Neutrophil (primary cell): Measurements from ENCODE around the gene RAB3A.

Experiments
- H3K27ac ChIP-seq: fragments of 200-600 bp; sonication (generic); 2 replicates; pipeline ENCODE4 v1.5.1; 2016; ENCODE audit warnings: mild to moderate bottlenecking, moderate library complexity
- H3K27me3 ChIP-seq: fragments of 200-600 bp; sonication (generic); 2 replicates; pipeline ENCODE4 v1.6.0; 2016; ENCODE audit warnings: mild to moderate bottlenecking
- H3K36me3 ChIP-seq: fragments of 200-600 bp; sonication (generic); 2 replicates; pipeline ENCODE4 v1.5.1; 2017
- H3K4me1 ChIP-seq, 2 experiments: fragments of 200-600 bp in 1 of 2; sonication (generic) in 1 of 2; 1 replicate in 1 of 2; 2 replicates in 1 of 2; pipeline versions ENCODE4 v1.5.1 to v1.6.1; 2013 to 2016; ENCODE audit warnings: low read depth in 1 of 2, low read length in 1 of 2, mild to moderate bottlenecking in 1 of 2, moderate library complexity in 1 of 2; ENCODE audit not compliant: control insufficient read depth in 1 of 2, insufficient read depth in 1 of 2
- H3K4me3 ChIP-seq, 2 experiments: fragments of 200-600 bp in 1 of 2; sonication (generic) in 1 of 2; 1 replicate in 1 of 2; 2 replicates in 1 of 2; pipeline ENCODE4 v1.5.1; 2013 to 2016; ENCODE audit warnings: low read depth in 1 of 2, low read length in 1 of 2, mild to moderate bottlenecking in 1 of 2, moderate library complexity in 1 of 2
- H3K9me3 ChIP-seq: fragments of 200-600 bp; sonication (generic); 2 replicates; pipeline ENCODE4 v1.5.1; 2016
- CTCF ChIP-seq: fragments of 200-600 bp; sonication (generic); IDR thresholded peaks from 2 replicates; pipeline ENCODE4 v1.5.1; 2016; ENCODE audit warnings: antibody characterized with exemption

RAB3A gene

GRCh38 chr19:18152817-18153555, 50.9 kb downstream of the RAB3A start, which contains the start of gene PIK3R2:
Gene PIK3R2 (plus strand): TSS chr19:18153163. CDS start chr19:18155880, 2,717 bp downstream.
- peaks cover 35% of the 10 kb centered on the region for H3K36me3 ChIP-seq

GRCh38 chr19:18152442-18152816, 51.4 kb downstream of the RAB3A start:
- Histone ChIP-seq H3K27me3 (no peaks in the 10 kb centered on the region), H3K9me3 (no peaks in the 10 kb centered on the region), H3K27ac (peak overlapping the region; percentile 99), H3K36me3 (peaks cover 41% of the 10 kb centered on the region), H3K4me3 (peak overlapping the region; percentile 94 to 99), H3K4me1 (peaks cover 24 to 25% of the 10 kb centered on the region in 2 experiments)
- peak; percentile 87 for TF ChIP-seq CTCF

More at GRCh38 chr19:18152817-18153555, 50.9 kb downstream of the RAB3A start, which contains the start of gene PIK3R2:
- H3K4me1 ChIP-seq = peaks cover 24 to 25% of the 10 kb centered on the region in 2 experiments
- H3K4me3 ChIP-seq = peak within 1 kb of the TSS; percentile 94 to 99
- H3K27me3 ChIP-seq = no peaks in the 10 kb centered on the region
- H3K9me3 ChIP-seq = no peaks in the 10 kb centered on the region
- peak; percentile 12 for TF ChIP-seq CTCF
- H3K27ac ChIP-seq = peak within 1 kb of the TSS; percentile 99

- no peak for TF ChIP-seq CTCF
- H3K9me3 ChIP-seq = no peaks in the 10 kb centered on the region
- H3K4me3 ChIP-seq = peak overlapping the region in 1 of 2 experiments; percentile 99
- peak overlapping the region; percentile 99 for H3K27ac ChIP-seq
- H3K27me3 ChIP-seq = no peaks in the 10 kb centered on the region
- H3K4me1 ChIP-seq = peaks cover 24 to 25% of the 10 kb centered on the region in 2 experiments
- H3K36me3 ChIP-seq = peaks cover 55% of the 10 kb centered on the region
These were observed 52.8 kb downstream of the RAB3A start for GRCh38 chr19:18150776-18151624.

GRCh38 chr19:18149596-18149975, 54.3 kb downstream of the RAB3A start:
- no peak overlapping the region for H3K27ac ChIP-seq
- peaks cover 69% of the 10 kb centered on the region for H3K36me3 ChIP-seq
- TF ChIP-seq CTCF = no peak
- H3K27me3 ChIP-seq = no peaks in the 10 kb centered on the region
- no peak overlapping the region for H3K4me3 ChIP-seq
- H3K9me3 ChIP-seq = peaks cover 9% of the 10 kb centered on the region
- peaks cover 24 to 25% of the 10 kb centered on the region in 2 experiments for H3K4me1 ChIP-seq

GRCh38 chr19:18147396-18147795, 56.4 kb downstream of the RAB3A start:
- H3K36me3 ChIP-seq = peaks cover 91% of the 10 kb centered on the region
- no peak for TF ChIP-seq CTCF
- H3K27ac ChIP-seq = no peak overlapping the region
- peaks cover 9% of the 10 kb centered on the region for H3K9me3 ChIP-seq
- H3K27me3 ChIP-seq = no peaks in the 10 kb centered on the region
- peaks cover 11% of the 10 kb centered on the region in 2 experiments for H3K4me1 ChIP-seq
- no peak overlapping the region for H3K4me3 ChIP-seq
